CD14-positive monocyte (primary cell): ENCODE measurements around the gene INCENP. TPM values are rescaled to one million over a fixed set of nuclear protein-coding genes. Genes with fewer than 3 reads are reported as not detected.
A peak's percentile ranks its signal among the peaks of the same experiment; 100 is the strongest.

Experiments
- DNase-seq, 3 donors: peaks; one replicate each; pipeline ENCODE4 v3.0.0-alpha.2; 2011 to 2022
- H2AFZ ChIP-seq: 2 replicates; pipeline ENCODE4 v1.6.0; 2012; ENCODE audit warnings: mild to moderate bottlenecking, low read depth, low read length, inconsistent platforms; ENCODE audit not compliant: insufficient read depth, poor library complexity, severe bottlenecking
- H3K27ac ChIP-seq, 2 donors: 1 replicate in 1 of 2; 2 replicates in 1 of 2; pipeline ENCODE4 v1.5.1; 2012 to 2013; ENCODE audit warnings: low read length in 2 of 2, control low read depth in 1 of 2, inconsistent platforms in 1 of 2, low read depth in 1 of 2, mild to moderate bottlenecking in 1 of 2
- H3K27me3 ChIP-seq, 2 donors: one replicate each; pipeline versions ENCODE4 v1.6.0 to v1.6.1; 2011 to 2013; ENCODE audit warnings: low read length in 2 of 2; ENCODE audit not compliant: control insufficient read depth in 2 of 2, insufficient read depth in 2 of 2
- H3K36me3 ChIP-seq, 2 donors: replicated peaks in 1 of 2; 1 replicate in 1 of 2; 2 replicates in 1 of 2; pipeline versions ENCODE4 v1.5.1 to v1.6.1; 2012 to 2013; ENCODE audit warnings: low read length in 2 of 2, control low read depth in 1 of 2, inconsistent platforms in 1 of 2, mild to moderate bottlenecking in 1 of 2; ENCODE audit not compliant: insufficient read depth in 2 of 2, control insufficient read depth in 1 of 2
- H3K4me1 ChIP-seq, 2 donors: 1 replicate in 1 of 2; 2 replicates in 1 of 2; pipeline versions ENCODE4 v1.5.1 to v1.6.1; 2012 to 2013; ENCODE audit warnings: low read length in 2 of 2, control low read depth in 1 of 2, inconsistent platforms in 1 of 2, mild to moderate bottlenecking in 1 of 2, moderate library complexity in 1 of 2; ENCODE audit not compliant: insufficient read depth in 2 of 2, control insufficient read depth in 1 of 2
- H3K4me2 ChIP-seq: replicated peaks from 2 replicates; pipeline ENCODE3; 2012; ENCODE audit warnings: low read length, moderate library complexity, mild to moderate bottlenecking; ENCODE audit not compliant: poor library complexity, severe bottlenecking; ENCODE audit errors: extremely low read depth
- H3K4me3 ChIP-seq, 3 experiments: fragments of 200-600 bp in 1 of 3; sonication (generic) in 1 of 3; replicated peaks in 1 of 3; 1 replicate in 2 of 3; 2 replicates in 1 of 3; pipeline ENCODE4 v1.5.1; 2011 to 2013; ENCODE audit warnings: low read length in 3 of 3, mild to moderate bottlenecking in 3 of 3, control low read depth in 2 of 3, low read depth in 2 of 3, inconsistent platforms in 1 of 3, moderate library complexity in 1 of 3
- H3K79me2 ChIP-seq: 2 replicates; pipeline ENCODE4 v1.6.0; 2012; ENCODE audit warnings: mild to moderate bottlenecking, control low read depth, inconsistent platforms, low read length, moderate library complexity; ENCODE audit not compliant: insufficient read depth
- H3K9ac ChIP-seq: 2 replicates; pipeline ENCODE4 v1.6.0; 2017; ENCODE audit warnings: low read length, mild to moderate bottlenecking; ENCODE audit not compliant: insufficient read depth, poor library complexity, severe bottlenecking
- H3K9me3 ChIP-seq, 2 donors: replicated peaks in 1 of 2; 1 replicate in 1 of 2; 2 replicates in 1 of 2; pipeline versions ENCODE4 v1.5.1 to v1.6.1; 2012 to 2013; ENCODE audit warnings: low read length in 2 of 2, control low read depth in 1 of 2; ENCODE audit not compliant: control insufficient read depth in 1 of 2, insufficient read depth in 1 of 2
- H4K20me1 ChIP-seq: 2 replicates; pipeline ENCODE4 v1.6.0; 2012; ENCODE audit warnings: mild to moderate bottlenecking, low read length, control low read depth, moderate library complexity; ENCODE audit not compliant: insufficient read depth
- H3K27ac Mint-ChIP-seq, 7 donors: one replicate each; pipeline ENCODE4 v1.8.0; 2020; ENCODE audit warnings: mild to moderate bottlenecking in 7 of 7, mixed read lengths in 7 of 7, moderate library complexity in 6 of 7, inconsistent platforms in 2 of 7
- H3K27me3 Mint-ChIP-seq, 3 donors: one replicate each; pipeline ENCODE4 v1.8.0; 2021 to 2022; ENCODE audit warnings: low read depth in 3 of 3, mild to moderate bottlenecking in 3 of 3, mixed read lengths in 3 of 3, moderate library complexity in 3 of 3, inconsistent platforms in 1 of 3
- H3K36me3 Mint-ChIP-seq, 2 donors: one replicate each; pipeline ENCODE4 v1.8.0; 2020; ENCODE audit warnings: mixed read lengths in 2 of 2, inconsistent platforms in 1 of 2, mild to moderate bottlenecking in 1 of 2
- H3K4me1 Mint-ChIP-seq: one replicate; pipeline ENCODE4 v1.8.0; 2020; ENCODE audit warnings: mild to moderate bottlenecking, mixed read lengths
- H3K4me3 Mint-ChIP-seq, 2 donors: one replicate each; pipeline ENCODE4 v1.8.0; 2020; ENCODE audit warnings: mild to moderate bottlenecking in 2 of 2, mixed read lengths in 2 of 2, moderate library complexity in 1 of 2
- H3K9me3 Mint-ChIP-seq, 7 donors: one replicate each; pipeline ENCODE4 v1.8.0; 2020 to 2022; ENCODE audit warnings: mixed read lengths in 7 of 7, mild to moderate bottlenecking in 6 of 7, moderate library complexity in 6 of 7, inconsistent platforms in 2 of 7
- CTCF ChIP-seq: fragments of 200-600 bp; IDR thresholded peaks from one replicate; pipeline ENCODE4 v1.8.0; 2022; ENCODE audit warnings: antibody characterized with exemption, mild to moderate bottlenecking
- WGBS: methylation state at CpG from one replicate; pipeline ENCODE4 v1.1.5; 2013; ENCODE audit warnings: missing lambda C conversion rate; ENCODE audit not compliant: insufficient coverage; 5-methylcytosine and 5-hydroxymethylcytosine counted together
- intact Hi-C, 2 donors: fragments of 100-400 bp; cut with micrococcal nuclease; formaldehyde crosslinking; loops; one replicate each; pipeline versions ENCODE4 v1.15.0 to v1.15.1; 2023
- polyA plus RNA-seq, 3 donors: library from polyadenylated mRNA; depleted of rRNA in 1 of 3; unstranded in 2 of 3; stranded (reverse) in 1 of 3; fragments of 300-500 nt in 2 of 3; fragments of >200 nt in 1 of 3; fragmentation: Illumina TruSeq in 2 of 3; gene quantifications; 1 replicate in 2 of 3; 2 replicates in 1 of 3; pipeline ENCODE4 v1.2.3, GENCODE V29; 2012 to 2021

The INCENP gene
- polyA plus RNA-seq, 3 donors: 0.75 to 7.0 (median 1.0) TPM

- Histone ChIP-seq H3K27ac (peak overlapping the region in 1 of 2 donors; percentile 12), H4K20me1 (no peaks in the 10 kb centered on the region), H3K4me3 (peak overlapping the region; percentile 42 to 76 (median 65)), H3K27me3 (no peaks in the 10 kb centered on the region), H3K9ac (peak overlapping the region; percentile 45), H2AFZ (peak overlapping the region; percentile 66), H3K4me1 (peaks cover 12% of the 10 kb centered on the region in 2 donors), H3K9me3 (peaks cover 0 to 8% of the 10 kb centered on the region in 2 donors), H3K79me2 (no peaks in the 10 kb centered on the region), H3K4me2 (peak overlapping the region; percentile 57), H3K36me3 (no peaks in the 10 kb centered on the region)
- Mint-ChIP-seq H3K4me1 (peaks cover 10% of the 10 kb centered on the region), H3K27me3 (peaks cover 1 to 7% (median 2%) of the 10 kb centered on the region in 3 donors), H3K4me3 (peak overlapping the region; percentile 81 to 89), H3K27ac (peak overlapping the region in 4 of 7 donors; percentile 38 to 77 (median 54)), H3K9me3 (peaks cover 7 to 13% (median 9%) of the 10 kb centered on the region in 7 donors), H3K36me3 (peaks cover 0 to 2% of the 10 kb centered on the region in 2 donors)
- peak in 1 of 3 donors; percentile 68 for DNase-seq
- WGBS: 10% methylated on average over 4 of the region's 11 CpGs
- intact Hi-C loops: loop anchor here in 1 of 2 donors (5.0 kb wide), 1 partner anchor 308 kb away; no protein-coding TSS in a partner anchor
- TF ChIP-seq CTCF: no peak
Measured at GRCh38 chr11:62104816-62105653, 18.8 kb upstream of the INCENP start.

GRCh38 chr11:62105667-62106191 is 18.1 kb upstream of the INCENP start:
- WGBS: no CpG with 5 or more reads among the region's 5 CpGs
- Mint-ChIP-seq H3K27me3 (peaks cover 2 to 9% (median 3%) of the 10 kb centered on the region in 3 donors), H3K36me3 (peaks cover 0 to 2% of the 10 kb centered on the region in 2 donors), H3K4me3 (peak overlapping the region; percentile 81 to 89), H3K27ac (peak overlapping the region in 3 of 7 donors; percentile 38 to 77 (median 67)), H3K9me3 (peaks cover 7 to 13% (median 9%) of the 10 kb centered on the region in 7 donors), H3K4me1 (peaks cover 10% of the 10 kb centered on the region)
- Histone ChIP-seq H3K4me3 (peak overlapping the region; percentile 42 to 76 (median 65)), H3K4me2 (peak overlapping the region; percentile 57), H2AFZ (peak overlapping the region; percentile 66), H3K9ac (peak overlapping the region; percentile 45), H3K9me3 (peaks cover 0 to 8% of the 10 kb centered on the region in 2 donors), H3K27me3 (no peaks in the 10 kb centered on the region), H3K36me3 (no peaks in the 10 kb centered on the region), H3K4me1 (peaks cover 12% of the 10 kb centered on the region in 2 donors), H3K79me2 (no peaks in the 10 kb centered on the region), H4K20me1 (no peaks in the 10 kb centered on the region), H3K27ac (peak overlapping the region in 1 of 2 donors; percentile 12)
- no peak for DNase-seq
- intact Hi-C loops: loop anchor here in 1 of 2 donors (5.0 kb wide), 1 partner anchor 308 kb away; no protein-coding TSS in a partner anchor
- no peak for TF ChIP-seq CTCF
